ENCODE measurements around the gene RAPGEF5.

Gene RAPGEF5

DNA sequence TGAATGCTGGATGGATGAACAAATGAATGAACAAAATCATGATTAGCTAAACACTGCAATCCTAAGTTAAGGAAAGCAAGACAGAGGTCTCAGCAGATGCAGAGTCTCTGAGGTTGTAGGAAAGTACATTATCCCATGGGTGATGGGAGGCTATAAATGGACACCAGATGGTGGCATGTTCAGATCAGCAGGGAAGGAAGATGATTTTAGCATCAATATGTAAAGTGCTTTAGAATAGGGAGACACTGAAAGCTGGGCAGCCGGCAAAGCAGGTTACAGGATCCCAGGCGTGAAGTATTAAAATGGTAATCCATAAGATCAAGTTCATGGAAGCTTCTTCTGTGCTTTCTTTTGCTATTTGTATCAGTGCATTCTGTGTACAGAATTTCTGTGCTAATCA, 7.9 kb upstream of the RAPGEF5 start:
- TF ChIP-seq, protein P1, sequence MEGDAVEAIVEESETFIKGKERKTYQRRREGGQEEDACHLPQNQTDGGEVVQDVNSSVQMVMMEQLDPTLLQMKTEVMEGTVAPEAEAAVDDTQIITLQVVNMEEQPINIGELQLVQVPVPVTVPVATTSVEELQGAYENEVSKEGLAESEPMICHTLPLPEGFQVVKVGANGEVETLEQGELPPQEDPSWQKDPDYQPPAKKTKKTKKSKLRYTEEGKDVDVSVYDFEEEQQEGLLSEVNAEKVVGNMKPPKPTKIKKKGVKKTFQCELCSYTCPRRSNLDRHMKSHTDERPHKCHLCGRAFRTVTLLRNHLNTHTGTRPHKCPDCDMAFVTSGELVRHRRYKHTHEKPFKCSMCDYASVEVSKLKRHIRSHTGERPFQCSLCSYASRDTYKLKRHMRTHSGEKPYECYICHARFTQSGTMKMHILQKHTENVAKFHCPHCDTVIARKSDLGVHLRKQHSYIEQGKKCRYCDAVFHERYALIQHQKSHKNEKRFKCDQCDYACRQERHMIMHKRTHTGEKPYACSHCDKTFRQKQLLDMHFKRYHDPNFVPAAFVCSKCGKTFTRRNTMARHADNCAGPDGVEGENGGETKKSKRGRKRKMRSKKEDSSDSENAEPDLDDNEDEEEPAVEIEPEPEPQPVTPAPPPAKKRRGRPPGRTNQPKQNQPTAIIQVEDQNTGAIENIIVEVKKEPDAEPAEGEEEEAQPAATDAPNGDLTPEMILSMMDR (IDR thresholded peaks at IDR 0.05) = no peak
- no peak for TF ChIP-seq ZFX (IDR thresholded peaks at IDR 0.05; ENCODE audit: borderline replicate concordance)

DNA sequence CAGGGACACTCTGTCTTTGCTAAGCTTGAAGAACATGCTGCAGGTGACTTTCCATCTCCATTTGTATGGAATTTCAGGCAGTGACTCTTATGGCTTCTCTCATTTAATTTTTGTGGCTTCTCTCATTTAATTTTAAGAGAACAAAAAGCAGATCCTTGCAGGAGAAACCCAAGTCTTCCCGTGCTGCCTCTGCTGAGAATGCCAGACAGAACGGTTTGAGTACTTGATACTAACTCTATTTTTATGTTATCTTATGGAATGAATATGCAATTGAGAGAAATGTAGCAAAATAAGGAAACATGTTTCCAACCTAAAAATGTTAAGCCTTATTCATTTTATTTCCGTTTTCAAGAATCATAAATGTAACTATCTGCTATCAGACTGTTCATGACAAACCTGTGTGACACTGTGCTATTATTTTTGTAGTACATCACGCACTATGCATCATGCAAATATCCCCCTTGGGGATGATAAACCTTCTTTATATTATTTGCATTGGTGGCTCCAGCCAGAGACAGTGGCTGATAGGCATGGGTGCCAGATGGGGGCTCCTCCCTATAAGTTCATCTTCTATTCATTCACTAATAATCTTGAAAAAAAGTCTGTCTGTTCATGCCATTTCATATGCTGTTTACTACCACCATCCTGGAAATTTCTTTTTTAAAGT, 6.9 kb upstream of the RAPGEF5 start:
- H3K27ac ChIP-seq = no peak overlapping the region
- TF ChIP-seq, protein P1 (IDR thresholded peaks at IDR 0.05) = no peak
- no peak for TF ChIP-seq ZFX (IDR thresholded peaks at IDR 0.05; ENCODE audit: borderline replicate concordance)

More for the DNA sequence above, 7.9 kb upstream of the RAPGEF5 start:
- H3K27ac ChIP-seq = no peak overlapping the region

DNA sequence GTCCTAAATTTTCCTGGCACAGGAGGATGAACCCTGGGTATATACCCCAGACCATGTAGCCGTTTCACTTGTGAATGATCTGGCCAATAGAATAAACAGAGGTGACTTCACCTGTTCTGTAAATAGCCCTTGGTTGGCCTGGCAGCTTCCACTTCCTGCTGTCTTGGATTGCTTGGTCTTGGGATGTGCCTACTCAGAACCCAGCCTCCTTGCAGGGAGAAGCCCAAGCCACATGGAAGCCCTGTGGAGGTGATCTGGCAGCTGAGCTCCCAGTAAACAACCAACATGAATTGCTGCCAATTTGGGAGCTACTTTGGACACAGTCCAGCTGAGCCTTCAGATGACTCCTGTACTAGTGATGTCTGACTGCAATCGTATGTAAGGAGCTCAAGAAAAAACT, 4.8 kb upstream of the RAPGEF5 start:
- peak overlapping the region; percentile 59 for H3K27ac ChIP-seq
- TF ChIP-seq ZFX (IDR thresholded peaks at IDR 0.05; ENCODE audit: borderline replicate concordance) = no peak
- TF ChIP-seq, protein P1 (IDR thresholded peaks at IDR 0.05) = no peak

DNA sequence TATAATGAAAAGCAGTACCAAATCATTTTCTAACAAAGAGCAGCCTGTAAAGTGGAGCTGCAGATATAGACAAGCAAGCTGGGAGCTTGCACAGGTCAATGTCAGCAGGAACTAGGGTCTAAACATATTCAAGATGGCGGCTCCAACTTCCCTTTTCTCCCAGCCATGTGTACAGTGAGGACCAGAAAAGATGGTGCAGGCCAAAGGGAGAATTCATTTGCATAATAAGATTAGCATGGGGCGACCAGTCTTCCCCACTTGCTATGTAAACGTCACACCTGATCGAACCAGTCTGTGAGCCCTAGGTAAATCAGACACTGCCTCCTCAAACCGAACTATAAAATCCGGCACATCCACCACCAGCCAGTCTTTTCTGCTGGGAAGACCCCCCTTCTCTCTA, 4.4 kb upstream of the RAPGEF5 start:
- TF ChIP-seq, protein P1 (IDR thresholded peaks at IDR 0.05) = no peak
- TF ChIP-seq ZFX (IDR thresholded peaks at IDR 0.05; ENCODE audit: borderline replicate concordance) = no peak
- peak overlapping the region; percentile 59 for H3K27ac ChIP-seq

DNA sequence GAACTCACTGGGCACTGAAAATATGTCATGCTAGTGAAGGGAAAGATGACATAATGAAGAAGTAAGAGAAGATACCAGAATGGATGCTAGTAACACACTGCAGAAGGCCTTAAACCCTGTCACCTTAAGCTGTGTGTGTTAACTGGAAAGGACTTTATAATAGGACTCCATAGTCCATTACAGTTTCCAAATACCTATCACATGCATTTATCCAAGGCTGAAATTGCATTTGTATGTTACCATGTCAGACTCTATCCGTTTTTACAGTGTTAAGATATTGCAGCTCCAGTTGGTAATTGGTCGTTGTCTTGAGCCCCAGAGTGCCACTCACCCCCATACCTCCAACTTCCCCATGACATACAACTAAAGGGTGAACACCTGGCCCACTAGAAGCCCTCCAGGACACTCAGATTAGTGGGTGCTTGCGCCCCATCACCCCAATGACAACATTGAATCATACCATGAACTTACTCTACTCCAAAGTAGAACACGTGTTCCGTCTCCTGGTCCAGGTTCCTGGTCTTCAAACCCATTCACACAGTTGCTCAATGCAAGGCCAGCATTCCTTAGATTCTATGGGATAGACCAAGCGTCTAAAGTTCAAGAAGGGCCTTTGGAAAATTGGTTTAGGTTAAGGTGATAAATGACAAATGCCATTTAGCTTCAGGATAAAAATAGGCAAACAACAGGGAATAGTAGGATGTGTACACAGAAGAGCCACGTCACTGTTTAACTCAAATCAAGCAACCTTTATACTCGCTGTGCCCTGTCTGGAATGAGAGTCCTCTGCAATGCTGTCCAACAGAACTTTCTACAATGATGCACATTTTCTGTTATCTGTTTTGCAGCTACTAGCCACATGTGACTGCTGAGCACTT, 2.1 kb upstream of the RAPGEF5 start:
- TF ChIP-seq, protein P1 (IDR thresholded peaks at IDR 0.05) = no peak
- TF ChIP-seq ZFX (IDR thresholded peaks at IDR 0.05; ENCODE audit: borderline replicate concordance) = no peak
- H3K27ac ChIP-seq = peak overlapping the region; percentile 85

DNA sequence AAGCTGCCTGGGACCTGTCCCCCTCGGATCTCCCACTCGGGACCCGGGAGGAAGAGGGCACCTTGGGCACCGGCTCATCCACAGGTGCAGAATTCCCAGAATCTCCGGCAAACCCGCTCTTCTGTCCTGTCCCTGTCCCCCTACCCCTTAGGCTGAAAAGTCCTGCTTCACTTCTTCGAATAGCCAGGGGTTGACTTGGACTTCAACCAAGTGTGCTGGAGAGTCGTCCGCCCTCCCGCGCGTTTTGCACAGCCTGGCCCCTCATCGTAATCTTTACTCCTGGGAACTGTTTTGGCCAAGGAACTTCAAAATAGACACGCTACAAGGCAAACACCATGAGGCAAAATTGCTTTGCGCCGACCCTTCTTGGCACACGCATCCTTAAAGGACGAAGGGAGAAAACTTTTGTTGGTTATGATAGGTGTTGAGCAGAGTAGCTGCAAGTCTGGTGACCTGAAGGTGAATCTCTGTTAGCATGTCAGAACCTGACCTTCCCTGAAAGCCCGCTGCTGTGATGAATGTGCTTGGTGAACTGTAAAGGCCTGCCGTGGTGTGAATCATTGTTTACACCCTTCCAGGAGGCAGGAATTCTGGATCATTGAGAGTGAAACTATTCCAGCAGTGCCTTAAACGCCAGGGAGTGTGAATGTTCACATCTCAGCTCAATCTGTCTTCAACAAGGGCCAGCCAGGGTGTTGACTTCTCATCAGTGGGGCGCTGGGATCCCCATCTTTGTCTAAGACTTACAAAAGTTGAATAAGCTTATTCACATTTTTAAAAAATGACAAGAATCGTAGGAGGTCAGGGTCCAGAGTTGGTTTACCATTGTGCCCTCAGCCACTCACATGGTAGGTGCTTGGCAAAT, 589 bp upstream of the RAPGEF5 start:
- H3K27ac ChIP-seq = peak overlapping the region; percentile 85

More for the DNA sequence above, 589 bp upstream of the RAPGEF5 start:
- TF ChIP-seq, protein P1 (IDR thresholded peaks at IDR 0.05) = no peak
- no peak for TF ChIP-seq ZFX (IDR thresholded peaks at IDR 0.05; ENCODE audit: borderline replicate concordance)

Data from 22Rv1 (cell line).